Hepatocyte (in vitro differentiated cells): Measurements from ENCODE around the gene EPHB1.

Source experiments
- CTCF ChIP-seq: fragments of 200-600 bp; sonication (generic); IDR thresholded peaks from 2 replicates; pipeline ENCODE4 v1.5.1; 2016; ENCODE audit warnings: antibody characterized with exemption, mild to moderate bottlenecking; ENCODE audit not compliant: poor library complexity
- EZH2 ChIP-seq: fragments of 200-600 bp; sonication (generic); IDR thresholded peaks from 2 replicates; pipeline ENCODE4 v1.6.1; 2016; ENCODE audit warnings: antibody characterized with exemption, mild to moderate bottlenecking, borderline replicate concordance
- EZH2phosphoT487 ChIP-seq: fragments of 200-600 bp; sonication (generic); IDR thresholded peaks from one replicate; pipeline ENCODE4 v1.6.1; 2018; ENCODE audit warnings: antibody characterized with exemption, mild to moderate bottlenecking, low read depth, moderate library complexity; ENCODE audit not compliant: unreplicated experiment, severe bottlenecking

- TF ChIP-seq EZH2phosphoT487 (no peak), EZH2 (no peak), CTCF (no peak)
Measured at GRCh38 chr3:134776518-134776917, 18.5 kb upstream of the EPHB1 start.
